Cardiac muscle cell (in vitro differentiated cells and primary cell): ENCODE results near the gene SRP19. TPM values are rescaled to one million over a fixed set of nuclear protein-coding genes. Genes with fewer than 3 reads are reported as not detected.
"Not testable (repeated sequence)": the region's sequence is repeated elsewhere in the genome, so short reads cannot be mapped to it uniquely, and the experiment has no call there.

Source experiments
- DNase-seq, 2 donors: peaks; one replicate each; pipeline versions ENCODE4 v3.0.0 to v3.0.0-alpha.2; 2010 to 2017; ENCODE audit warnings: low read depth in 1 of 2, low spot score in 1 of 2
- H3K27ac ChIP-seq: fragments of 200-600 bp; sonication (generic); 2 replicates; pipeline ENCODE4 v1.5.1; 2016
- H3K27me3 ChIP-seq: fragments of 200-600 bp; sonication (generic); 2 replicates; pipeline ENCODE4 v1.6.0; 2016; ENCODE audit warnings: control low read depth
- H3K36me3 ChIP-seq: fragments of 200-600 bp; sonication (generic); 2 replicates; pipeline ENCODE4 v1.5.1; 2016; ENCODE audit warnings: control low read depth
- H3K4me1 ChIP-seq: fragments of 200-600 bp; sonication (generic); 2 replicates; pipeline ENCODE4 v1.8.1; 2017; ENCODE audit warnings: low read depth, mild to moderate bottlenecking, mixed run types
- H3K4me3 ChIP-seq: fragments of 200-600 bp; sonication (generic); 2 replicates; pipeline ENCODE4 v1.5.1; 2016; ENCODE audit warnings: mild to moderate bottlenecking
- H3K9me3 ChIP-seq: fragments of 200-600 bp; sonication (generic); 2 replicates; pipeline ENCODE4 v1.5.1; 2017; ENCODE audit warnings: low read depth, mild to moderate bottlenecking, control low read depth
- CTCF ChIP-seq: IDR thresholded peaks from 2 replicates; pipeline ENCODE4 v1.5.1; 2012; ENCODE audit warnings: low read depth, mild to moderate bottlenecking, low read length
- polyA plus RNA-seq: library from polyadenylated mRNA; unstranded; fragments of >200 nt; fragmentation: Nextera tagmentation; extraction: Ambion mirVana; gene quantifications from 2 replicates; pipeline ENCODE4 v1.2.1, GENCODE V29; 2016
- total RNA-seq: library from RNA; depleted of rRNA; stranded (reverse); fragments of >200 nt; gene quantifications from 2 replicates; pipeline ENCODE4 v1.2.3, GENCODE V29; 2016

Gene SRP19
- total and polyA plus RNA-seq, 2 experiments from 2014 or later = 69.1 to 130 TPM

- Histone ChIP-seq H3K4me3 (no peak overlapping the region), H3K9me3 (no peaks in the 10 kb centered on the region), H3K27me3 (no peaks in the 10 kb centered on the region), H3K27ac (no peak overlapping the region), H3K36me3 (peaks cover 18% of the 10 kb centered on the region), H3K4me1 (peaks cover 18% of the 10 kb centered on the region)
- no peak for TF ChIP-seq CTCF
- no peak for DNase-seq
Measured at GRCh38 chr5:112880219-112880964, 19.3 kb downstream of the SRP19 start.

- H3K9me3 ChIP-seq = no peaks in the 10 kb centered on the region
- H3K4me1 ChIP-seq = peaks cover 14% of the 10 kb centered on the region
- no peak overlapping the region for H3K4me3 ChIP-seq
- DNase-seq = no peak
- no peak overlapping the region for H3K27ac ChIP-seq
- no peak for TF ChIP-seq CTCF
- H3K36me3 ChIP-seq = peaks cover 44% of the 10 kb centered on the region
- no peaks in the 10 kb centered on the region for H3K27me3 ChIP-seq
Measured at GRCh38 chr5:112883192-112883591, 22.1 kb downstream of the SRP19 start.

GRCh38 chr5:112885001-112885400 is 23.9 kb downstream of the SRP19 start:
- Histone ChIP-seq H3K9me3 (no peaks in the 10 kb centered on the region), H3K4me3 (no peak overlapping the region), H3K36me3 (peaks cover 39% of the 10 kb centered on the region), H3K4me1 (peaks cover 14% of the 10 kb centered on the region), H3K27ac (no peak overlapping the region), H3K27me3 (no peaks in the 10 kb centered on the region)
- no peak for TF ChIP-seq CTCF
- no peak for DNase-seq

GRCh38 chr5:112886975-112887374 is 25.9 kb downstream of the SRP19 start:
- Histone ChIP-seq H3K9me3 (no peaks in the 10 kb centered on the region), H3K36me3 (peaks cover 39% of the 10 kb centered on the region), H3K4me1 (peaks cover 14% of the 10 kb centered on the region), H3K27me3 (no peaks in the 10 kb centered on the region), H3K4me3 (no peak overlapping the region), H3K27ac (no peak overlapping the region)
- DNase-seq = no peak
- no peak for TF ChIP-seq CTCF

GRCh38 chr5:112892066-112892465 is 31.0 kb downstream of the SRP19 start:
- H3K27me3 ChIP-seq, H3K4me3 ChIP-seq, H3K27ac ChIP-seq, DNase-seq, H3K9me3 ChIP-seq, H3K4me1 ChIP-seq: not testable (repeated sequence)
- H3K36me3 ChIP-seq = peaks cover 13% of the 10 kb centered on the region

- H3K36me3 ChIP-seq = peaks cover 6% of the 10 kb centered on the region
Measured at GRCh38 chr5:112892776-112893175, 31.7 kb downstream of the SRP19 start.

More at GRCh38 chr5:112892776-112893175, 31.7 kb downstream of the SRP19 start:
- DNase-seq = no peak
- Histone ChIP-seq H3K9me3 (no peaks in the 10 kb centered on the region), H3K4me3 (no peak overlapping the region), H3K27ac (no peak overlapping the region), H3K4me1 (peaks cover 9% of the 10 kb centered on the region), H3K27me3 (no peaks in the 10 kb centered on the region)
- TF ChIP-seq CTCF = no peak
